PFSK-1 (cell line): Measurements from ENCODE around the gene CREG1.

Experiments
- FOXP2 ChIP-seq: optimal IDR thresholded peaks from 2 replicates; pipeline ENCODE3; 2011; ENCODE audit warnings: borderline replicate concordance, control low read depth, inconsistent platforms; ENCODE audit not compliant: insufficient read depth; ENCODE audit errors: extremely low read length, extremely low read depth
- POLR2AphosphoS5 ChIP-seq: IDR thresholded peaks from 2 replicates; pipeline ENCODE4 v1.6.1; 2012; ENCODE audit warnings: low read depth, mild to moderate bottlenecking, control low read depth, low read length, moderate library complexity
- SIN3A ChIP-seq: IDR thresholded peaks from 2 replicates; pipeline ENCODE4 v1.6.1; 2012; ENCODE audit warnings: mild to moderate bottlenecking, low read length, moderate library complexity, borderline replicate concordance; ENCODE audit not compliant: insufficient read depth
- TAF1 ChIP-seq: IDR thresholded peaks from 2 replicates; pipeline ENCODE4 v1.6.1; 2012; ENCODE audit warnings: low read length, control low read depth, borderline replicate concordance; ENCODE audit not compliant: insufficient read depth
- TF ChIP-seq, protein P1 (sequence below), 2 experiments: IDR thresholded peaks; 2 replicates each; pipeline versions ENCODE4 v1.6.1 to v1.8.0; 2011 to 2012; ENCODE audit warnings: low read depth in 2 of 2, low read length in 2 of 2, control low read depth in 1 of 2, inconsistent platforms in 1 of 2, mild to moderate bottlenecking in 1 of 2, moderate library complexity in 1 of 2; ENCODE audit not compliant: insufficient read depth in 1 of 2

DNA sequence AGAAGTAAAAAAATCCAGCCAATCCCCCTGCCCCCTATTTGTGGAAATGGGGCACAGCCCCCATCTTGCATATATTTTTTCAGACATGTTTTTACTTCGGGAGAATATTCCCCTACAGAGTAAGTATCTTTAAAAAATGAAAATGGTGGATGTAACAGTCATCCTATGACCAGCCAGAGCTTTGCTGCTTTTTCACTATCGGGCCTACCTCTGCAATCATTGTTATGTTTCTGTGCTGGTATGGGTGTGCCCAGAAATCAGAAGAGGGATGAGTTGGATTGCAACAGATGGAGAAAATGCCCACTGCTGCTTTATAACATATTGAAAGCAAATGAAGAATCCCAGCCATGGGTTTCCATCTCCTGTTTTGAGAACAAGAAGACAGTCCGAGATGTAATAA lies 38.1 kb downstream of the CREG1 start:
- TF ChIP-seq TAF1 (no peak), POLR2AphosphoS5 (no peak), SIN3A (no peak), FOXP2 (no peak)
- TF ChIP-seq, protein P1, sequence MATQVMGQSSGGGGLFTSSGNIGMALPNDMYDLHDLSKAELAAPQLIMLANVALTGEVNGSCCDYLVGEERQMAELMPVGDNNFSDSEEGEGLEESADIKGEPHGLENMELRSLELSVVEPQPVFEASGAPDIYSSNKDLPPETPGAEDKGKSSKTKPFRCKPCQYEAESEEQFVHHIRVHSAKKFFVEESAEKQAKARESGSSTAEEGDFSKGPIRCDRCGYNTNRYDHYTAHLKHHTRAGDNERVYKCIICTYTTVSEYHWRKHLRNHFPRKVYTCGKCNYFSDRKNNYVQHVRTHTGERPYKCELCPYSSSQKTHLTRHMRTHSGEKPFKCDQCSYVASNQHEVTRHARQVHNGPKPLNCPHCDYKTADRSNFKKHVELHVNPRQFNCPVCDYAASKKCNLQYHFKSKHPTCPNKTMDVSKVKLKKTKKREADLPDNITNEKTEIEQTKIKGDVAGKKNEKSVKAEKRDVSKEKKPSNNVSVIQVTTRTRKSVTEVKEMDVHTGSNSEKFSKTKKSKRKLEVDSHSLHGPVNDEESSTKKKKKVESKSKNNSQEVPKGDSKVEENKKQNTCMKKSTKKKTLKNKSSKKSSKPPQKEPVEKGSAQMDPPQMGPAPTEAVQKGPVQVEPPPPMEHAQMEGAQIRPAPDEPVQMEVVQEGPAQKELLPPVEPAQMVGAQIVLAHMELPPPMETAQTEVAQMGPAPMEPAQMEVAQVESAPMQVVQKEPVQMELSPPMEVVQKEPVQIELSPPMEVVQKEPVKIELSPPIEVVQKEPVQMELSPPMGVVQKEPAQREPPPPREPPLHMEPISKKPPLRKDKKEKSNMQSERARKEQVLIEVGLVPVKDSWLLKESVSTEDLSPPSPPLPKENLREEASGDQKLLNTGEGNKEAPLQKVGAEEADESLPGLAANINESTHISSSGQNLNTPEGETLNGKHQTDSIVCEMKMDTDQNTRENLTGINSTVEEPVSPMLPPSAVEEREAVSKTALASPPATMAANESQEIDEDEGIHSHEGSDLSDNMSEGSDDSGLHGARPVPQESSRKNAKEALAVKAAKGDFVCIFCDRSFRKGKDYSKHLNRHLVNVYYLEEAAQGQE (IDR thresholded peaks at IDR 0.05; ENCODE audit: insufficient read depth in 1 of 2, low read depth in 2 of 2, low read length in 2 of 2), result no peak
